K562 (cell line): ENCODE data around the gene NPM1. TPM values are rescaled to one million over a fixed set of nuclear protein-coding genes. Genes with fewer than 3 reads are reported as not detected.
"Not testable (repeated sequence)": the region's sequence is repeated elsewhere in the genome, so short reads cannot be mapped to it uniquely, and the experiment has no call there.

Experiments
- ATAC-seq: fragments of 200-7000 bp; cut with Tn5 transposase; 3 replicates; pipeline ENCODE4 v1.9.1; 2020; ENCODE audit warnings: moderate library complexity
- BruUV-seq: library from RNA; stranded (reverse); fragments of 400-500 nt; replicated peaks from 2 replicates; lab custom pipeline; 2021; lab: Mats Ljungman, UMichigan
- CTCF ChIA-PET: fragments of 300-600 bp; formaldehyde crosslinking; extraction: SDS; loops from one replicate; lab custom pipeline; 2021; ENCODE audit warnings: low intra/inter-chr PET ratio; lab: Yijun Ruan, JAX
- POLR2A ChIA-PET: fragments of 300-600, 350-650 bp; sonication (Branson Sonifier 250); formaldehyde crosslinking; extraction: SDS; loops from one replicate; lab custom pipeline; 2021; ENCODE audit warnings: antibody characterized with exemption, inconsistent platforms; lab: Yijun Ruan, JAX
- DNase-seq, 4 experiments: peaks; one replicate each; pipeline versions ENCODE4 v3.0.0 to v3.0.0-alpha.2; 2011 to 2018; ENCODE audit warnings: low spot score in 3 of 4, mixed read lengths in 3 of 4; ENCODE audit errors: extremely low read depth in 1 of 4
- FAIRE-seq: peaks from 2 replicates; lab custom pipeline; 2011; peaks lifted over from hg19 to GRCh38; lab: Jason Lieb, UNC
- H2AFZ ChIP-seq: 2 replicates; pipeline ENCODE4 v1.6.0; 2011; ENCODE audit warnings: low read depth, low read length, control low read depth, inconsistent platforms
- H3K27ac ChIP-seq: fragments of 200-600 bp; 3 replicates; pipeline ENCODE4 v1.8.0; 2011; ENCODE audit warnings: low read depth, mild to moderate bottlenecking, control low read depth, inconsistent platforms, low read length, moderate library complexity, mixed read lengths; ENCODE audit errors: extremely low read depth
- H3K27me3 ChIP-seq, 2 experiments: fragments of 300-600 bp in 1 of 2; 2 replicates in 1 of 2; 3 replicates in 1 of 2; pipeline versions ENCODE4 v1.6.0 to v1.8.0; 2011; ENCODE audit warnings: inconsistent platforms in 2 of 2, low read length in 2 of 2, mild to moderate bottlenecking in 1 of 2, mixed read lengths in 1 of 2, moderate library complexity in 1 of 2; ENCODE audit not compliant: control insufficient read depth in 2 of 2, insufficient read depth in 2 of 2
- H3K36me3 ChIP-seq: fragments of 300-600 bp; 3 replicates; pipeline ENCODE4 v1.8.0; 2011; ENCODE audit warnings: mild to moderate bottlenecking, low read length, inconsistent platforms; ENCODE audit not compliant: control insufficient read depth, insufficient read depth
- H3K4me1 ChIP-seq, 2 experiments: fragments of 200-600 bp in 1 of 2; replicated peaks in 1 of 2; 2 replicates in 1 of 2; 3 replicates in 1 of 2; pipeline versions ENCODE4 v1.5.1 to v1.8.0; 2011; ENCODE audit warnings: inconsistent platforms in 2 of 2, low read length in 2 of 2, mild to moderate bottlenecking in 1 of 2, mixed read lengths in 1 of 2, moderate library complexity in 1 of 2; ENCODE audit not compliant: control insufficient read depth in 2 of 2, insufficient read depth in 2 of 2
- H3K4me2 ChIP-seq: 2 replicates; pipeline ENCODE4 v1.6.1; 2011; ENCODE audit warnings: low read length, control low read depth, inconsistent platforms, mixed read lengths; ENCODE audit not compliant: insufficient read depth
- H3K4me3 ChIP-seq: fragments of 200-600 bp; sonication (generic), shearing (Covaris generic); 2 replicates; pipeline ENCODE4 v1.5.1; 2016; ENCODE audit warnings: control low read depth, inconsistent platforms
- H3K79me2 ChIP-seq: fragments of 200-600 bp; 3 replicates; pipeline ENCODE4 v1.8.0; 2011; ENCODE audit warnings: low read length, inconsistent platforms; ENCODE audit not compliant: control insufficient read depth, insufficient read depth
- H3K9ac ChIP-seq, 2 experiments: 2 replicates each; pipeline versions ENCODE4 v1.6.0 to v1.6.1; 2011; ENCODE audit warnings: low read depth in 2 of 2, low read length in 2 of 2, control low read depth in 1 of 2, inconsistent platforms in 1 of 2, mild to moderate bottlenecking in 1 of 2, mixed read lengths in 1 of 2; ENCODE audit not compliant: insufficient read depth in 1 of 2
- H3K9me1 ChIP-seq: one replicate; pipeline ENCODE4 v1.6.0; 2011; ENCODE audit warnings: inconsistent platforms, mild to moderate bottlenecking, low read length, moderate library complexity; ENCODE audit not compliant: control insufficient read depth, insufficient read depth
- H3K9me3 ChIP-seq: replicated peaks from 2 replicates; pipeline ENCODE4 v1.5.1; 2011; ENCODE audit warnings: low read depth, low read length, inconsistent platforms; ENCODE audit not compliant: control insufficient read depth, insufficient read depth
- H4K20me1 ChIP-seq: replicated peaks from 2 replicates; pipeline ENCODE4 v1.6.1; 2011; ENCODE audit warnings: low read length, inconsistent platforms, mixed read lengths; ENCODE audit not compliant: control insufficient read depth, insufficient read depth
- BRD9 ChIP-seq: fragments of 450-650 bp; IDR thresholded peaks from 2 replicates; pipeline ENCODE4 v1.6.1; 2018; ENCODE audit warnings: low read depth; ENCODE audit not compliant: partially characterized antibody
- EP300 ChIP-seq: IDR thresholded peaks from 2 replicates; pipeline ENCODE4 v1.6.1; 2012; ENCODE audit warnings: low read length, improper control_type of control experiment
- RBFOX2 ChIP-seq: fragments of 200-400 bp; formaldehyde crosslinking; IDR thresholded peaks from 2 replicates; pipeline ENCODE4 v1.6.1; 2017; ENCODE audit warnings: low read depth, mild to moderate bottlenecking, low read length, moderate library complexity
- RBM14 ChIP-seq: fragments of 200-400 bp; formaldehyde crosslinking; IDR thresholded peaks from 2 replicates; pipeline ENCODE4 v1.6.1; 2018; ENCODE audit warnings: low read depth, mild to moderate bottlenecking, low read length, moderate library complexity, borderline replicate concordance; ENCODE audit not compliant: insufficient read depth
- SIX5 ChIP-seq, 2 experiments: IDR thresholded peaks; 2 replicates each; pipeline ENCODE4 v1.6.1; 2011; ENCODE audit warnings: low read length in 2 of 2, borderline replicate concordance in 1 of 2, low read depth in 1 of 2, mild to moderate bottlenecking in 1 of 2, moderate library complexity in 1 of 2; ENCODE audit not compliant: insufficient read depth in 1 of 2
- WGBS: fragments of 100-300 bp; shearing (Covaris generic); methylation state at CpG from one replicate; pipeline ENCODE4 v1.1.6; 2016; ENCODE audit warnings: low coverage, mixed read lengths; ENCODE audit not compliant: insufficient coverage; ENCODE audit errors: missing lambda C conversion rate; 5-methylcytosine and 5-hydroxymethylcytosine counted together
- in situ Hi-C: fragments of 300-500 bp; cut with MboI; formaldehyde crosslinking; loops from 4 replicates; pipeline ENCODE4 v1.15.0; 2018; ENCODE audit warnings: inconsistent platforms, mixed read lengths
- intact Hi-C: fragments of 100-400 bp; cut with micrococcal nuclease; formaldehyde crosslinking; loops from 2 replicates; pipeline ENCODE4 v1.14.2; 2022
- polyA plus RNA-seq, 8 experiments: library from polyadenylated mRNA; depleted of rRNA in 4 of 8; stranded (reverse) in 5 of 8; unstranded in 3 of 8; fragments of >200 nt; fragmentation: Nextera tagmentation in 2 of 8; fragmentation: Illumina TruSeq in 1 of 8; extraction: Ambion mirVana in 2 of 8; extraction: Trizol in 1 of 8; gene quantifications; 2 replicates each; pipeline versions ENCODE4 v1.2.1 to v1.2.3, GENCODE V29; 2011 to 2014; ENCODE audit warnings: inconsistent platforms in 1 of 8, missing spikeins in 1 of 8
- total RNA-seq, 7 experiments: library from RNA; depleted of rRNA in 6 of 7; stranded (reverse); fragments of >200 nt in 6 of 7; fragmentation: Illumina TruSeq in 2 of 7; extraction: Trizol in 2 of 7; gene quantifications; 2 replicates each; pipeline versions ENCODE4 v1.2.1 to v1.2.3, GENCODE V29; 2011 to 2021; ENCODE audit warnings: low replicate concordance in 1 of 7

The NPM1 gene
- total and polyA plus RNA-seq, 9 of the 15 experiments (the other 6 are each of a cell fraction or from before 2014, with no cell fraction given): 2,438 to 6,909 (median 5,639) TPM

- not testable (repeated sequence) for H3K4me2 ChIP-seq, FAIRE-seq
These were observed 11.0 kb downstream of the NPM1 start for GRCh38 chr5:171398660-171399059.

GRCh38 chr5:171400169-171400568 is 12.5 kb downstream of the NPM1 start:
- peaks cover 51% of the 10 kb centered on the region for H4K20me1 ChIP-seq
- intact Hi-C loops (no loop called here), in situ Hi-C loops (no loop called here)
- BruUV-seq: no TSS peak
- no peak overlapping the region for H3K4me2 ChIP-seq
- no peak for DNase-seq
- FAIRE-seq: no peak
- ATAC-seq: no peak
- H3K36me3 ChIP-seq: peaks cover 75% of the 10 kb centered on the region
- no peaks in the 10 kb centered on the region for H3K27me3 ChIP-seq
- TF ChIP-seq BRD9: no peak
- no peak for TF ChIP-seq RBM14
- TF ChIP-seq SIX5 (IDR thresholded peaks at IDR 0.05; ENCODE audit: borderline replicate concordance in 1 of 2, insufficient read depth in 1 of 2, low read depth in 1 of 2, low read length in 2 of 2): no peak
- TF ChIP-seq EP300: no peak
- 90% methylated on average over 3 of the region's 7 CpGs for WGBS
- peaks cover 3 to 7% of the 10 kb centered on the region in 2 experiments; a peak in 1 of 5 replicates for H3K4me1 ChIP-seq
- H3K79me2 ChIP-seq: peaks cover 73% of the 10 kb centered on the region
- POLR2A ChIA-PET: interaction anchor here (2.2 kb wide), 1 partner anchor 11 kb away, joined by 17 read pairs; no protein-coding TSS in a partner anchor
- no peak overlapping the region for H3K4me3 ChIP-seq
- no peak overlapping the region for H2AFZ ChIP-seq
- no peaks in the 10 kb centered on the region for H3K9me3 ChIP-seq
- H3K9me1 ChIP-seq: peaks cover 4% of the 10 kb centered on the region
- no peak overlapping the region for H3K27ac ChIP-seq
- CTCF ChIA-PET: no interaction called here
- no peak overlapping the region for H3K9ac ChIP-seq

More at GRCh38 chr5:171398660-171399059, 11.0 kb downstream of the NPM1 start:
- H3K9me3 ChIP-seq, H3K27me3 ChIP-seq, CTCF ChIA-PET, in situ Hi-C loops, H3K4me3 ChIP-seq, intact Hi-C loops, H2AFZ ChIP-seq, H3K27ac ChIP-seq, H3K9me1 ChIP-seq, DNase-seq, BruUV-seq, H3K9ac ChIP-seq, ATAC-seq: not testable (repeated sequence)
- POLR2A ChIA-PET: interaction anchor here (1.0 to 2.2 kb wide), 2 partner anchors 10 kb away, joined by 3 to 17 read pairs; no protein-coding TSS in a partner anchor
- Histone ChIP-seq H3K4me1 (peaks cover 3 to 12% of the 10 kb centered on the region in 2 experiments; a peak in 3 of 5 replicates), H3K36me3 (peaks cover 84% of the 10 kb centered on the region), H4K20me1 (peaks cover 61% of the 10 kb centered on the region), H3K79me2 (peaks cover 83% of the 10 kb centered on the region)
- TF ChIP-seq RBFOX2: peak; percentile 36; the same call in 1 of the 2 replicates
- TF ChIP-seq, all 486 proteins: peak for 1; not testable (repeated sequence) for 485
- WGBS: 89% methylated on average over 6 of the region's 9 CpGs
